SK-N-SH (cell line): Measurements from ENCODE around the gene HTR3E. TPM values are rescaled to one million over a fixed set of nuclear protein-coding genes. Genes with fewer than 3 reads are reported as not detected.

Experiments
- CTCF ChIA-PET: fragments of 300-600, 350-600 bp; formaldehyde crosslinking; extraction: SDS; loops from one replicate; lab custom pipeline; 2021; lab: Yijun Ruan, JAX
- POLR2A ChIA-PET: fragments of 350-600 bp; sonication (Branson Sonifier 250); formaldehyde crosslinking; extraction: SDS; loops from one replicate; lab custom pipeline; 2020; ENCODE audit warnings: antibody characterized with exemption, inconsistent platforms; lab: Yijun Ruan, JAX
- DNase-seq: peaks from one replicate; pipeline ENCODE4 v3.0.0; 2012
- H2AFZ ChIP-seq: fragments of 200-600 bp; sonication (generic); 2 replicates; pipeline ENCODE4 v1.8.1; 2016; ENCODE audit warnings: antibody characterized with exemption, mild to moderate bottlenecking, low read depth
- H3F3A ChIP-seq: fragments of 200-600 bp; sonication (generic); replicated peaks from 2 replicates; pipeline ENCODE3; 2016; ENCODE audit warnings: antibody characterized with exemption, mild to moderate bottlenecking; ENCODE audit not compliant: insufficient read depth
- H3K27ac ChIP-seq, 2 experiments: fragments of 200-500 bp in 1 of 2; fragments of 200-600 bp in 1 of 2; sonication (Bioruptor generic) in 1 of 2; sonication (generic), shearing (Covaris generic) in 1 of 2; 2 replicates each; pipeline versions ENCODE4 v1.5.1 to v1.6.1; 2014 to 2016; ENCODE audit warnings: low read depth in 2 of 2, inconsistent platforms in 1 of 2, low read length in 1 of 2, mild to moderate bottlenecking in 1 of 2, mixed read lengths in 1 of 2
- H3K27me3 ChIP-seq: fragments of 200-600 bp; sonication (generic), shearing (Covaris generic); 2 replicates; pipeline ENCODE4 v1.6.1; 2016; ENCODE audit warnings: mixed run types; ENCODE audit not compliant: insufficient read depth
- H3K36me3 ChIP-seq, 2 experiments: fragments of 200-500 bp in 1 of 2; fragments of 200-600 bp in 1 of 2; sonication (Bioruptor generic) in 1 of 2; sonication (generic) in 1 of 2; replicated peaks in 1 of 2; 2 replicates each; pipeline versions ENCODE3 to v1.5.1; 2014 to 2016; ENCODE audit warnings: low read length in 1 of 2, mild to moderate bottlenecking in 1 of 2; ENCODE audit not compliant: insufficient read depth in 2 of 2, control insufficient read depth in 1 of 2
- H3K4me1 ChIP-seq, 2 experiments: fragments of 200-500 bp in 1 of 2; fragments of 200-600 bp in 1 of 2; sonication (Bioruptor generic) in 1 of 2; sonication (generic), shearing (Covaris generic) in 1 of 2; 2 replicates each; pipeline versions ENCODE4 v1.5.1 to v1.6.1; 2014 to 2016; ENCODE audit warnings: low read depth in 1 of 2, low read length in 1 of 2, mixed run types in 1 of 2; ENCODE audit not compliant: insufficient read depth in 2 of 2, control insufficient read depth in 1 of 2
- H3K4me2 ChIP-seq: fragments of 200-600 bp; sonication (generic), shearing (Covaris generic); 2 replicates; pipeline ENCODE4 v1.6.1; 2017; ENCODE audit warnings: mixed run types
- H3K4me3 ChIP-seq, 2 experiments: fragments of 200-500 bp in 1 of 2; fragments of 200-600 bp in 1 of 2; sonication (Bioruptor generic) in 1 of 2; sonication (generic), shearing (Covaris generic) in 1 of 2; 2 replicates each; pipeline versions ENCODE4 v1.5.1 to v1.8.1; 2014 to 2016; ENCODE audit warnings: low read depth in 2 of 2, inconsistent platforms in 1 of 2, low read length in 1 of 2, mild to moderate bottlenecking in 1 of 2, mixed read lengths in 1 of 2, moderate library complexity in 1 of 2
- H3K79me2 ChIP-seq: fragments of 200-600 bp; sonication (generic); 2 replicates; pipeline ENCODE4 v1.8.1; 2017; ENCODE audit warnings: mild to moderate bottlenecking; ENCODE audit not compliant: insufficient read depth
- H3K9ac ChIP-seq: fragments of 200-600 bp; sonication (generic); 2 replicates; pipeline ENCODE4 v1.6.1; 2017; ENCODE audit warnings: mixed run types
- H3K9me2 ChIP-seq: fragments of 200-600 bp; sonication (generic); 2 replicates; pipeline ENCODE4 v1.6.1; 2017; ENCODE audit warnings: mixed run types
- H3K9me3 ChIP-seq: fragments of 200-600 bp; sonication (generic); 2 replicates; pipeline ENCODE4 v1.6.1; 2017; ENCODE audit warnings: mixed run types, mild to moderate bottlenecking, moderate library complexity
- H4K20me1 ChIP-seq: fragments of 200-600 bp; sonication (generic); 2 replicates; pipeline ENCODE4 v1.6.1; 2017; ENCODE audit warnings: mild to moderate bottlenecking, mixed run types; ENCODE audit not compliant: insufficient read depth
- CTCF ChIP-seq: fragments of 200-600 bp; sonication (generic); IDR thresholded peaks from 2 replicates; pipeline ENCODE4 v1.6.1; 2017; ENCODE audit warnings: antibody characterized with exemption, mild to moderate bottlenecking, moderate library complexity
- FOSL2 ChIP-seq: IDR thresholded peaks from 2 replicates; pipeline ENCODE4 v1.4.0; 2012; ENCODE audit warnings: low read depth, mild to moderate bottlenecking, moderate library complexity, borderline replicate concordance
- JUND ChIP-seq: IDR thresholded peaks from 2 replicates; pipeline ENCODE4 v1.4.0; 2012
- POLR2AphosphoS5 ChIP-seq: IDR thresholded peaks from 2 replicates; pipeline ENCODE4 v1.6.1; 2012; ENCODE audit warnings: low read depth, low read length
- RAD21 ChIP-seq: IDR thresholded peaks from 2 replicates; pipeline ENCODE4 v1.6.1; 2012; ENCODE audit warnings: mild to moderate bottlenecking, low read length
- RCOR1 ChIP-seq: fragments of 150-350 bp; IDR thresholded peaks from 2 replicates; pipeline ENCODE4 v1.6.1; 2017; ENCODE audit warnings: antibody characterized with exemption, low read length
- RFX5 ChIP-seq: IDR thresholded peaks from 2 replicates; pipeline ENCODE4 v1.6.1; 2012; ENCODE audit warnings: mild to moderate bottlenecking, improper control_type of control experiment, low read length
- USF2 ChIP-seq: fragments of 150-350 bp; IDR thresholded peaks from 2 replicates; pipeline ENCODE4 v1.6.1; 2017; ENCODE audit warnings: antibody characterized with exemption, low read length, low read depth, borderline replicate concordance
- YY1 ChIP-seq: IDR thresholded peaks from 2 replicates; pipeline ENCODE4 v1.4.0; 2012; ENCODE audit warnings: low read depth, mild to moderate bottlenecking
- WGBS: methylation state at CpG from one replicate; pipeline ENCODE4 v1.1.6; 2017; ENCODE audit warnings: low lambda C conversion rate; 5-methylcytosine and 5-hydroxymethylcytosine counted together
- polyA plus RNA-seq, 3 experiments: library from polyadenylated mRNA; depleted of rRNA; stranded (reverse); fragments of >200 nt; gene quantifications; 2 replicates each; pipeline ENCODE4 v1.2.3, GENCODE V29; 2012
- TF ChIP-seq, protein P1 (sequence below): IDR thresholded peaks from 2 replicates; pipeline ENCODE4 v1.4.0; 2012; ENCODE audit warnings: low read depth, borderline replicate concordance

Gene HTR3E
- polyA plus RNA-seq, 1 of the 3 experiments (the other 2 are of a cell fraction), result not detected

GRCh38 chr3:184099806-184100686 is 3.2 kb downstream of the HTR3E start (continued):
- TF ChIP-seq, protein P1, sequence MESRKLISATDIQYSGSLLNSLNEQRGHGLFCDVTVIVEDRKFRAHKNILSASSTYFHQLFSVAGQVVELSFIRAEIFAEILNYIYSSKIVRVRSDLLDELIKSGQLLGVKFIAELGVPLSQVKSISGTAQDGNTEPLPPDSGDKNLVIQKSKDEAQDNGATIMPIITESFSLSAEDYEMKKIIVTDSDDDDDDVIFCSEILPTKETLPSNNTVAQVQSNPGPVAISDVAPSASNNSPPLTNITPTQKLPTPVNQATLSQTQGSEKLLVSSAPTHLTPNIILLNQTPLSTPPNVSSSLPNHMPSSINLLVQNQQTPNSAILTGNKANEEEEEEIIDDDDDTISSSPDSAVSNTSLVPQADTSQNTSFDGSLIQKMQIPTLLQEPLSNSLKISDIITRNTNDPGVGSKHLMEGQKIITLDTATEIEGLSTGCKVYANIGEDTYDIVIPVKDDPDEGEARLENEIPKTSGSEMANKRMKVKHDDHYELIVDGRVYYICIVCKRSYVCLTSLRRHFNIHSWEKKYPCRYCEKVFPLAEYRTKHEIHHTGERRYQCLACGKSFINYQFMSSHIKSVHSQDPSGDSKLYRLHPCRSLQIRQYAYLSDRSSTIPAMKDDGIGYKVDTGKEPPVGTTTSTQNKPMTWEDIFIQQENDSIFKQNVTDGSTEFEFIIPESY, result no peak
- TF ChIP-seq RAD21, result no peak
- TF ChIP-seq USF2, result no peak
- no peak for TF ChIP-seq YY1

DNA sequence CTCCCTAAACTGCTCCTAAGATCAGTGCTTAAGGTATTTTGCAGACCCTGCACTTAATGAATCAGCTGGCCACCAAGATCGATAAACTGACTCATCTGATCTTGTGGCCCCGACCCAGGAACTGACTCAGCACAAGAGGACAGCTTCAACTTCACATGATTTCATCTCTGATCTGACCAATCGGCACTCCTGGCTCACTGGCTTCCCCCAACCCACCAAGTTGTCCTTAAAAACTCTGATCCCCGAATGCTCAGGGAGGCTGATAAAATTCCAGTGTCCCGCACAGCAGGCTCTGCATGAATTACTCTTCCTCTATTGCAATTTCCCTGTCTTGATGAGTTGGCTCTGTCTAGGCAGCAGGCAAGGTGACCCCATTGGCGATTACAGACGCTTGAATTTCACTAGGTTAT is 13.5 kb downstream of the HTR3E start:
- TF ChIP-seq FOSL2, result peak; percentile 62; the same call in 1 of the 2 replicates
- peak; percentile 48; the same call in 1 of the 2 replicates for TF ChIP-seq JUND
- TF ChIP-seq RFX5, result no peak
- WGBS, result 29% methylated on average over 7 of the region's 7 CpGs
- Histone ChIP-seq H3K4me3 (no peak overlapping the region), H3K4me2 (peak overlapping the region; percentile 43), H4K20me1 (no peaks in the 10 kb centered on the region), H2AFZ (peak overlapping the region; percentile 50; the same call in 1 of the 2 replicates), H3K79me2 (no peaks in the 10 kb centered on the region), H3K27me3 (0 out of 2 replicates have a peak, but pooled peaks cover 6% of the 10 kb centered on the region), H3K9me2 (no peaks in the 10 kb centered on the region), H3K9me3 (no peaks in the 10 kb centered on the region), H3F3A (no peaks in the 10 kb centered on the region), H3K9ac (no peak overlapping the region), H3K4me1 (no peaks in the 10 kb centered on the region), H3K27ac (no peak overlapping the region), H3K36me3 (no peaks in the 10 kb centered on the region)
- no peak for DNase-seq
- ChIA-PET POLR2A (no interaction called here), CTCF (no interaction called here)

DNA sequence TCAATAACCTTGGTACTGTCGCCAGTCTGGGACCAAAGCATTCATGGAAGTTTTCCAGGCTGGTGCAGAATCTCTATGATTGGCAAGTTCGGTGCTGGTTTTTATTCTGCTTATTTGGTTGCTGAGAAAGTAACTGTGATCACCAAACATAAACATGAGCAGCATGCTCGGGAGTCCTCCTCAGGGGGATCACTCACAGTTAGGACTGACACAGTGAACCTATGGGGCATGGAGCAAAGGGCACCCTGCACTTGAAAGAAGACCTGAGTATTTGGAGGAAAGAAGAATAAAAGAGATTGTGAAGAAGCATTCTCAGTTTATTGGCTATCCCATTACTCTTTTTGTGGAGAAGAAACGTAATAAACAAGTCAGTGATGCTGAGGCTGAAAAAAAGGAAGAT is 19.2 kb downstream of the HTR3E start:
- WGBS, result 54% methylated on average over 4 of the region's 4 CpGs
- CTCF ChIA-PET, result no interaction called here

More for the DNA sequence above, 19.2 kb downstream of the HTR3E start:
- no peak for DNase-seq
- no peak overlapping the region for H3K4me2 ChIP-seq
- H3K27ac ChIP-seq, result no peak overlapping the region
- H3K36me3 ChIP-seq, result no peaks in the 10 kb centered on the region
- 0 out of 2 replicates have a peak, but pooled peaks cover 6% of the 10 kb centered on the region for H3K27me3 ChIP-seq
- H3K9me3 ChIP-seq, result no peaks in the 10 kb centered on the region
- TF ChIP-seq FOSL2 (no peak), RAD21 (no peak), YY1 (no peak), CTCF (no peak), POLR2AphosphoS5 (no peak), RCOR1 (no peak)
- TF ChIP-seq, protein P1, result no peak
- no peaks in the 10 kb centered on the region for H4K20me1 ChIP-seq
- no peaks in the 10 kb centered on the region for H3F3A ChIP-seq
- H3K4me1 ChIP-seq, result no peaks in the 10 kb centered on the region
- no peak overlapping the region for H2AFZ ChIP-seq
- no peaks in the 10 kb centered on the region for H3K79me2 ChIP-seq
- POLR2A ChIA-PET, result no interaction called here
- H3K9me2 ChIP-seq, result no peaks in the 10 kb centered on the region
- no peak overlapping the region for H3K4me3 ChIP-seq
- H3K9ac ChIP-seq, result no peak overlapping the region
